Body of pancreas (tissue), 4 donors: ENCODE data around the gene NOXO1.
"Not testable (repeated sequence)": the region's sequence is repeated elsewhere in the genome, so short reads cannot be mapped to it uniquely, and the experiment has no call there.

Experiments used
- POLR2A ChIP-seq, 3 donors: fragments of 450-650 bp; IDR thresholded peaks; one replicate each; pipeline ENCODE4 v1.6.1; 2016; ENCODE audit warnings: antibody characterized with exemption in 3 of 3, mild to moderate bottlenecking in 2 of 3
- TF ChIP-seq, protein P1 (sequence below), 7 experiments: fragments of 450-650 bp in 4 of 7; fragments of 200-600 bp in 3 of 7; sonication (generic) in 3 of 7; IDR thresholded peaks; one replicate each; pipeline ENCODE4 v1.5.1; 2016 to 2019; ENCODE audit warnings: antibody characterized with exemption in 7 of 7

DNA sequence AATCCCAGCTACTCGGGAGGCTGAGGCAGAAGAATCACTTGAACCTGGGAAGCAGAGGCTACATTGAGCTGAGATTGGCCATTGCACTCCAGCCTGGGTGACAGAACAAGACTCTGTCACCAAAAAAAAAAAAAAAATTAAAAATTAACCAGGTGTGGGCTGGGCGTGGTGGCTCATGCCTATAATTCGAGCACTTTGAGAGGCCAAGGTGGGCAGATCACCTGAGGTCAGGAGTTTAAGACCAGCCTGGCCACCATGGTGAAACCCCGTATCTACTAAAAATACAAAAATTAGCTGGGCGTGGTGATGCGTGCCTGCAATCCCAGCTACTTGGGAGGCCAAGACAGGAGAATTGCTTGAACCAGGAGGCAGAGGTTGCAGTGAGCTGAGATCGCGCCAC, 41.4 kb downstream of the NOXO1 start:
- TF ChIP-seq POLR2A (IDR thresholded peaks at IDR 0.05), result not testable (repeated sequence)
- TF ChIP-seq, protein P1, sequence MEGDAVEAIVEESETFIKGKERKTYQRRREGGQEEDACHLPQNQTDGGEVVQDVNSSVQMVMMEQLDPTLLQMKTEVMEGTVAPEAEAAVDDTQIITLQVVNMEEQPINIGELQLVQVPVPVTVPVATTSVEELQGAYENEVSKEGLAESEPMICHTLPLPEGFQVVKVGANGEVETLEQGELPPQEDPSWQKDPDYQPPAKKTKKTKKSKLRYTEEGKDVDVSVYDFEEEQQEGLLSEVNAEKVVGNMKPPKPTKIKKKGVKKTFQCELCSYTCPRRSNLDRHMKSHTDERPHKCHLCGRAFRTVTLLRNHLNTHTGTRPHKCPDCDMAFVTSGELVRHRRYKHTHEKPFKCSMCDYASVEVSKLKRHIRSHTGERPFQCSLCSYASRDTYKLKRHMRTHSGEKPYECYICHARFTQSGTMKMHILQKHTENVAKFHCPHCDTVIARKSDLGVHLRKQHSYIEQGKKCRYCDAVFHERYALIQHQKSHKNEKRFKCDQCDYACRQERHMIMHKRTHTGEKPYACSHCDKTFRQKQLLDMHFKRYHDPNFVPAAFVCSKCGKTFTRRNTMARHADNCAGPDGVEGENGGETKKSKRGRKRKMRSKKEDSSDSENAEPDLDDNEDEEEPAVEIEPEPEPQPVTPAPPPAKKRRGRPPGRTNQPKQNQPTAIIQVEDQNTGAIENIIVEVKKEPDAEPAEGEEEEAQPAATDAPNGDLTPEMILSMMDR (IDR thresholded peaks at IDR 0.05), result not testable (repeated sequence)
